Lung (tissue), 12 donors: ENCODE results near the gene SPON1. TPM values are rescaled to one million over a fixed set of nuclear protein-coding genes. Genes with fewer than 3 reads are reported as not detected.

Source experiments
- ATAC-seq: fragments of 200-7000 bp; cut with Tn5 transposase; one replicate; pipeline ENCODE4 v1.9.1; 2020; ENCODE audit warnings: moderate number of reproducible peaks; ENCODE audit not compliant: insufficient read depth, low FRiP score
- DNase-seq, 3 donors: peaks; one replicate each; pipeline ENCODE4 v3.0.0-alpha.2; 2013 to 2017
- H3K27ac ChIP-seq, 2 donors: one replicate each; pipeline ENCODE4 v1.5.1; 2013; ENCODE audit warnings: mild to moderate bottlenecking in 2 of 2, moderate library complexity in 2 of 2, control low read depth in 1 of 2, inconsistent platforms in 1 of 2, low read depth in 1 of 2, low read length in 1 of 2
- H3K27me3 ChIP-seq, 3 donors: one replicate each; pipeline ENCODE4 v1.5.1; 2013; ENCODE audit warnings: low read length in 2 of 3; ENCODE audit not compliant: control insufficient read depth in 3 of 3, insufficient read depth in 3 of 3
- H3K36me3 ChIP-seq, 4 donors: one replicate each; pipeline ENCODE4 v1.5.1; 2013; ENCODE audit warnings: low read length in 4 of 4, mild to moderate bottlenecking in 1 of 4, moderate library complexity in 1 of 4; ENCODE audit not compliant: control insufficient read depth in 4 of 4, insufficient read depth in 4 of 4
- H3K4me1 ChIP-seq, 5 donors: one replicate each; pipeline ENCODE4 v1.5.1; 2013; ENCODE audit warnings: low read length in 5 of 5, mild to moderate bottlenecking in 2 of 5, moderate library complexity in 1 of 5; ENCODE audit not compliant: control insufficient read depth in 5 of 5, insufficient read depth in 5 of 5
- H3K4me3 ChIP-seq: one replicate; pipeline ENCODE4 v1.5.1; 2013; ENCODE audit warnings: mild to moderate bottlenecking, control low read depth, moderate library complexity
- H3K9ac ChIP-seq, 2 donors: one replicate each; pipeline ENCODE4 v1.5.1; 2013; ENCODE audit warnings: low read length in 2 of 2, control low read depth in 1 of 2; ENCODE audit not compliant: insufficient read depth in 1 of 2
- H3K9me3 ChIP-seq, 4 donors: one replicate each; pipeline ENCODE4 v1.5.1; 2013; ENCODE audit warnings: low read length in 3 of 4, mild to moderate bottlenecking in 1 of 4, moderate library complexity in 1 of 4; ENCODE audit not compliant: control insufficient read depth in 4 of 4, insufficient read depth in 3 of 4
- WGBS, 2 donors: extraction: QIAGEN DNeasy Blood & Tissue Kit; methylation state at CpG; one replicate each; pipeline ENCODE4 v1.1.7; 2013; 5-methylcytosine and 5-hydroxymethylcytosine counted together
- polyA plus RNA-seq, 2 donors: library from polyadenylated mRNA; stranded (reverse); fragments of 200-250 nt; gene quantifications; one replicate each; pipeline ENCODE4 v1.2.1, GENCODE V29; 2013
- total RNA-seq, 2 donors: library from RNA; depleted of rRNA in 1 of 2; stranded (reverse); fragments of >200 nt in 1 of 2; gene quantifications; one replicate each; pipeline ENCODE4 v1.2.1, GENCODE V29; 2014 to 2021
- TF ChIP-seq, protein P1 (sequence below): IDR thresholded peaks from 2 replicates; pipeline ENCODE4 v1.5.1; 2012; ENCODE audit warnings: mild to moderate bottlenecking; ENCODE audit errors: control extremely low read depth, extremely low read depth
- donor health status: control.
- donor health status: control.
- donor health status: Bipolar disorder and iron deficiency.
- donor health status: healthy.
- donor health status: DM: yes; HTN: yes; CAD: no.

Gene SPON1
- total and polyA plus RNA-seq, 4 donors: 8.4 to 98.6 (median 59.9) TPM

DNA sequence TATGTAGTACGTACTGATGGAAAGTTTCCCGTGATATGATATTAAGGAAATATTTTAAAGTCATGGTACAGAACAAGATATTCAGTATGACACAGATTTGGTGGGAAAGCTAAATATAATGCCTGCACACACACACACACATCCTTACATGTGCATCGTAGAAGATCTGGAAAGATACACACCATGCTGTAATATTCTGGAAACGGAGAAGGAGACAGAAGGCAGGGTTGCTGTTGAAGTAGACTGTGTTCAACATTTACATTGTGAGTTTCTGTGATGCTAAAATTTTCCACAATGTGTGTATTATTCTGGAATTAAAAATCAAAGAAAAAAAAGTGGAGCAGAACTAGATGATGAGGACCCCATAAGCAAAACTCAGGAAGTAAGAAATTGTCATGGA lies 278.4 kb downstream of the SPON1 start:
- Histone ChIP-seq H3K9ac (no peak overlapping the region), H3K27ac (no peak overlapping the region), H3K36me3 (peaks cover 0 to 12% (median 3%) of the 10 kb centered on the region in 4 donors), H3K4me1 (peaks cover 0 to 12% (median 2%) of the 10 kb centered on the region in 5 donors), H3K9me3 (no peaks in the 10 kb centered on the region), H3K27me3 (no peaks in the 10 kb centered on the region), H3K4me3 (no peak overlapping the region)
- TF ChIP-seq, protein P1, sequence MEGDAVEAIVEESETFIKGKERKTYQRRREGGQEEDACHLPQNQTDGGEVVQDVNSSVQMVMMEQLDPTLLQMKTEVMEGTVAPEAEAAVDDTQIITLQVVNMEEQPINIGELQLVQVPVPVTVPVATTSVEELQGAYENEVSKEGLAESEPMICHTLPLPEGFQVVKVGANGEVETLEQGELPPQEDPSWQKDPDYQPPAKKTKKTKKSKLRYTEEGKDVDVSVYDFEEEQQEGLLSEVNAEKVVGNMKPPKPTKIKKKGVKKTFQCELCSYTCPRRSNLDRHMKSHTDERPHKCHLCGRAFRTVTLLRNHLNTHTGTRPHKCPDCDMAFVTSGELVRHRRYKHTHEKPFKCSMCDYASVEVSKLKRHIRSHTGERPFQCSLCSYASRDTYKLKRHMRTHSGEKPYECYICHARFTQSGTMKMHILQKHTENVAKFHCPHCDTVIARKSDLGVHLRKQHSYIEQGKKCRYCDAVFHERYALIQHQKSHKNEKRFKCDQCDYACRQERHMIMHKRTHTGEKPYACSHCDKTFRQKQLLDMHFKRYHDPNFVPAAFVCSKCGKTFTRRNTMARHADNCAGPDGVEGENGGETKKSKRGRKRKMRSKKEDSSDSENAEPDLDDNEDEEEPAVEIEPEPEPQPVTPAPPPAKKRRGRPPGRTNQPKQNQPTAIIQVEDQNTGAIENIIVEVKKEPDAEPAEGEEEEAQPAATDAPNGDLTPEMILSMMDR: no peak
- WGBS, 2 donors: 92 to 96% methylated on average over 4 of the region's 4 CpGs
- DNase-seq: no peak
- no peak for ATAC-seq

DNA sequence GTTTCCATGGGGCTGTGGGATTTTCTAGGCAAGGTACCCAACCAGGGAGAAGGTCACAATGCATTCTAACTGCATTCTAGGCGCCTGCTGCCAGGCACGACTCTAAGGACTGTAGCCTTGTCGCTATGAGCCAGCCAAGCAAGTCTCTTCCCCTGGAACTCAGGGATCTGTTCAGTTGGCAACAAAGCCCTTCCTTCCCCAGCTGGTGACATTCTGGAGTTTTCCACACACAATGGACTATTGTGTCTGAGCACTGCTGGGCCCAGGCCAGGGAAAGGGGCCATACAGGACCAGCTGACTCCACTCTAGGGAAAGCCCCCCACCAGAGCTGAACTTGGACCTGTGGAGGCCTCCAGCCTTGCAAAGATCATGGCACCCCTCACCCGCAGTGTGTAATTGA lies 279.7 kb downstream of the SPON1 start:
- WGBS, 2 donors: 58 to 69% methylated on average over 4 of the region's 4 CpGs
- Histone ChIP-seq H3K4me1 (peaks cover 0 to 8% (median 2%) of the 10 kb centered on the region in 5 donors), H3K27ac (no peak overlapping the region), H3K9ac (no peak overlapping the region), H3K36me3 (peaks cover 0 to 16% (median 3%) of the 10 kb centered on the region in 4 donors), H3K4me3 (no peak overlapping the region), H3K9me3 (no peaks in the 10 kb centered on the region), H3K27me3 (no peaks in the 10 kb centered on the region)
- ATAC-seq (no peak), DNase-seq (peak in 1 of 3 donors; percentile 33)
- TF ChIP-seq, protein P1: no peak

DNA sequence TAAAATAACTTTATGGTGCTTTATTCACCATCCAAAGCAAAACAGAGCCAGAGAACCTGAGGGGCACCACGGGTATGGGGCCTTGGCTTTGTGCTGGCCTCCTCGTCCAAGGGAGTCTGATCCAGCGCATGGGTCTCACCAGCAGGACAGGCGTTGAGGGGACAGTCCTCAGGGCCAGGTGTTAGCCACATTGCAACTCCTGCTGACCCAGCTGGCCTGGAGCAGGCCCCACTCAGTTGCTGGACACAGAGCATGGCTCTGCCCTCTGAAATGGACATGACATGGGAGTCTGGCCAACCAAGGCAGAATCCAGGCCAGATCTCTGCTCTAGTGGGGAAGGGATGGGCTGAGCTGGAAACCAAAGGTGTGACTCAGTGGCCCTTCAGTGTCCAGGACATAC lies 280.2 kb downstream of the SPON1 start:
- no peaks in the 10 kb centered on the region for H3K9me3 ChIP-seq
- no peak overlapping the region for H3K27ac ChIP-seq
- no peak overlapping the region for H3K9ac ChIP-seq
- TF ChIP-seq, protein P1: no peak
- H3K36me3 ChIP-seq: peaks cover 0 to 16% (median 3%) of the 10 kb centered on the region in 4 donors
- H3K27me3 ChIP-seq: no peaks in the 10 kb centered on the region
- no peak for ATAC-seq
- no peak for DNase-seq
- H3K4me1 ChIP-seq: peaks cover 0 to 8% (median 2%) of the 10 kb centered on the region in 5 donors
- WGBS, 2 donors: 95 to 96% methylated on average over 4 of the region's 4 CpGs
- H3K4me3 ChIP-seq: no peak overlapping the region

DNA sequence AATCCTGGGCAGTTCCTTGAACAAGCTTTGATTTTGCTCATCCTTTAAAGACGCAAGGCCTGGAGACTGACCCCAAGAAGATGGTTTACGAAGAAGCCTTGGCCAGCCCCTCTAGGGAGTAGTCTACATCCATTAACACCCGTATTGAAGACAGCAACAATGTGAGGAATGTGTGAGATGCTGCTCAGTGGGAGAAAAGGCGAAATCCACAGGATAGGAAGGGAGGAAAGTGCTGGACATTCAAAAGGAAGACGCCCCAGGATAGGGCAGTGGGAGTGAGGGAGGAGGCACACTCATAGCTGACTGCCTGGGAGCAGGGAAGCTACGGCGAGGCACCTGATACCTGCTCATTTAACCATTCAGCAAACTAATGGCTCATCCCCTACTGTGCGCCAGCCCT lies 282.4 kb downstream of the SPON1 start:
- H3K27ac ChIP-seq: no peak overlapping the region
- no peaks in the 10 kb centered on the region for H3K27me3 ChIP-seq
- no peak overlapping the region for H3K4me3 ChIP-seq
- peaks cover 0 to 22% (median 2%) of the 10 kb centered on the region in 5 donors for H3K4me1 ChIP-seq
- TF ChIP-seq, protein P1: no peak
- H3K36me3 ChIP-seq: peaks cover 0 to 16% (median 3%) of the 10 kb centered on the region in 4 donors
- H3K9ac ChIP-seq: no peak overlapping the region
- no peaks in the 10 kb centered on the region for H3K9me3 ChIP-seq
- ATAC-seq (no peak), DNase-seq (no peak)
- 82 to 84% methylated on average over 8 of the region's 8 CpGs for WGBS, 2 donors
